H1 (cell line): ENCODE results near the gene RPN2. TPM values are rescaled to one million over a fixed set of nuclear protein-coding genes. Genes with fewer than 3 reads are reported as not detected.

Experiments
- CBX8 ChIP-seq: fragments of 300-800, 300-1000 bp; sonication (generic); IDR thresholded peaks from 2 replicates; pipeline ENCODE4 v1.7.1; 2016; ENCODE audit warnings: low read depth, low read length, borderline replicate concordance
- RAD21 ChIP-seq, 2 experiments: IDR thresholded peaks in 1 of 2; conservative IDR thresholded peaks in 1 of 2; 2 replicates each; pipeline ENCODE4 v1.6.1; 2011; ENCODE audit warnings: low read depth in 2 of 2, low read length in 2 of 2, improper control_type of control experiment in 1 of 2, inconsistent platforms in 1 of 2, mild to moderate bottlenecking in 1 of 2, moderate library complexity in 1 of 2
- RXRA ChIP-seq: IDR thresholded peaks from 2 replicates; pipeline ENCODE4 v1.6.1; 2011; ENCODE audit warnings: low read depth, mild to moderate bottlenecking, low read length, moderate library complexity; ENCODE audit not compliant: insufficient read depth
- SP2 ChIP-seq: IDR thresholded peaks from 2 replicates; pipeline ENCODE4 v1.6.1; 2012; ENCODE audit warnings: mild to moderate bottlenecking, low read length, inconsistent platforms
- SRF ChIP-seq: IDR thresholded peaks from 2 replicates; pipeline ENCODE4 v1.6.1; 2011; ENCODE audit warnings: mild to moderate bottlenecking, low read depth, low read length, moderate library complexity
- polyA plus RNA-seq, 7 experiments: library from polyadenylated mRNA; depleted of rRNA in 3 of 7; stranded (reverse) in 5 of 7; unstranded in 2 of 7; fragments of >200 nt in 5 of 7; fragments of 200-250 nt in 2 of 7; gene quantifications; 1 replicate in 5 of 7; 2 replicates in 1 of 7; 4 replicates in 1 of 7; pipeline versions ENCODE4 v1.2.1 to v1.2.3, GENCODE V29; 2011 to 2013; ENCODE audit warnings: missing spikeins in 2 of 7, mixed read lengths in 2 of 7
- total RNA-seq: library from RNA; stranded (reverse); fragmentation: NEBNext Ultra II Directional; extraction: Animal tissue kit (Norgen Biotek cat#: 25700); gene quantifications from 2 replicates; pipeline ENCODE4 v1.2.1, GENCODE V29; 2021
- TF ChIP-seq, protein P1 (sequence below): IDR thresholded peaks from 2 replicates; pipeline ENCODE4 v1.6.1; 2011; ENCODE audit warnings: low read length, improper control_type of control experiment
- TF ChIP-seq, protein P2 (sequence below): fragments of 300-600 bp; sonication (generic); IDR thresholded peaks from 2 replicates; pipeline ENCODE4 v1.7.1; 2012; ENCODE audit warnings: low read length, moderate library complexity, mild to moderate bottlenecking, inconsistent platforms; ENCODE audit not compliant: insufficient replicate concordance
- TF ChIP-seq, protein P3 (sequence below): IDR thresholded peaks from 2 replicates; pipeline ENCODE4 v1.6.1; 2012; ENCODE audit warnings: inconsistent platforms

The RPN2 gene
- total and polyA plus RNA-seq, 2 of the 8 experiments (the other 6 are each of a cell fraction or from before 2014, with no cell fraction given), result 236 to 379 TPM

DNA sequence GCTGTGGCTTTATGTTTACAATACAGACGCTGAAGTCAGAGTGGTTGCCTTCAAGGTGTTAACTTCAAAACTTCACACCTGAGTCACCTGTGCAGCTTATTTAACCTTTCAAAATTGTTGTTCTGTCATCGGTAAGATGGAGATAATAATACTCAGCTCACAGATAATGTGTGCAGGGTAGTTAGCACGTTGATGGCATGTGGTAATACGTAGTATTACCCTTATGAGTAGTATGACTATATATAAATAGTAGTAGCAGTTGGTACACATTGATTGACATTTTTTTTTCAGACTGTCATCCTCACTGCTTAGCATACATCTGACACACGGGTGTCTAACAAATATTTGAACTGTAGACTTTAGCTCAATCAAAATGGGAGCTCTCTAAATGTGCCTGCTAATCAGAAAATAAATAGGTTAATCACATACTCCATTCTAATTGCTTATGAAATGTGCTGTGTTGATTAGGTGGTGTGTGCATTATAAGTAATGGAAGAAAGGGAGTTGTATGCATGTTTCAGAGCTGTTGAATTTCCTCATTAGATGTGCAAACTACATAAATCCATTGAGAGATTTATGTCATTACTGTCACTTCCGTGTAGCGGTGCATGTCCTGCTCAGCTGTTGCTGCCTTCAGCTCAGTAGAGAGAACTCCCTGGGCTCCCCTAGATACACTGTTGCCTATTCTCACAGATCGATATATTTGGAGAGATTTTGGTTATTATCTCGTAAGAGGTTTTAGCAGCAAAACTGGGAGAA is 11.4 kb downstream of the RPN2 start (continued):
- TF ChIP-seq, protein P1, sequence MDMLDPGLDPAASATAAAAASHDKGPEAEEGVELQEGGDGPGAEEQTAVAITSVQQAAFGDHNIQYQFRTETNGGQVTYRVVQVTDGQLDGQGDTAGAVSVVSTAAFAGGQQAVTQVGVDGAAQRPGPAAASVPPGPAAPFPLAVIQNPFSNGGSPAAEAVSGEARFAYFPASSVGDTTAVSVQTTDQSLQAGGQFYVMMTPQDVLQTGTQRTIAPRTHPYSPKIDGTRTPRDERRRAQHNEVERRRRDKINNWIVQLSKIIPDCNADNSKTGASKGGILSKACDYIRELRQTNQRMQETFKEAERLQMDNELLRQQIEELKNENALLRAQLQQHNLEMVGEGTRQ, result no peak
- no peak for TF ChIP-seq SRF
- no peak for TF ChIP-seq SP2
- TF ChIP-seq, protein P2, sequence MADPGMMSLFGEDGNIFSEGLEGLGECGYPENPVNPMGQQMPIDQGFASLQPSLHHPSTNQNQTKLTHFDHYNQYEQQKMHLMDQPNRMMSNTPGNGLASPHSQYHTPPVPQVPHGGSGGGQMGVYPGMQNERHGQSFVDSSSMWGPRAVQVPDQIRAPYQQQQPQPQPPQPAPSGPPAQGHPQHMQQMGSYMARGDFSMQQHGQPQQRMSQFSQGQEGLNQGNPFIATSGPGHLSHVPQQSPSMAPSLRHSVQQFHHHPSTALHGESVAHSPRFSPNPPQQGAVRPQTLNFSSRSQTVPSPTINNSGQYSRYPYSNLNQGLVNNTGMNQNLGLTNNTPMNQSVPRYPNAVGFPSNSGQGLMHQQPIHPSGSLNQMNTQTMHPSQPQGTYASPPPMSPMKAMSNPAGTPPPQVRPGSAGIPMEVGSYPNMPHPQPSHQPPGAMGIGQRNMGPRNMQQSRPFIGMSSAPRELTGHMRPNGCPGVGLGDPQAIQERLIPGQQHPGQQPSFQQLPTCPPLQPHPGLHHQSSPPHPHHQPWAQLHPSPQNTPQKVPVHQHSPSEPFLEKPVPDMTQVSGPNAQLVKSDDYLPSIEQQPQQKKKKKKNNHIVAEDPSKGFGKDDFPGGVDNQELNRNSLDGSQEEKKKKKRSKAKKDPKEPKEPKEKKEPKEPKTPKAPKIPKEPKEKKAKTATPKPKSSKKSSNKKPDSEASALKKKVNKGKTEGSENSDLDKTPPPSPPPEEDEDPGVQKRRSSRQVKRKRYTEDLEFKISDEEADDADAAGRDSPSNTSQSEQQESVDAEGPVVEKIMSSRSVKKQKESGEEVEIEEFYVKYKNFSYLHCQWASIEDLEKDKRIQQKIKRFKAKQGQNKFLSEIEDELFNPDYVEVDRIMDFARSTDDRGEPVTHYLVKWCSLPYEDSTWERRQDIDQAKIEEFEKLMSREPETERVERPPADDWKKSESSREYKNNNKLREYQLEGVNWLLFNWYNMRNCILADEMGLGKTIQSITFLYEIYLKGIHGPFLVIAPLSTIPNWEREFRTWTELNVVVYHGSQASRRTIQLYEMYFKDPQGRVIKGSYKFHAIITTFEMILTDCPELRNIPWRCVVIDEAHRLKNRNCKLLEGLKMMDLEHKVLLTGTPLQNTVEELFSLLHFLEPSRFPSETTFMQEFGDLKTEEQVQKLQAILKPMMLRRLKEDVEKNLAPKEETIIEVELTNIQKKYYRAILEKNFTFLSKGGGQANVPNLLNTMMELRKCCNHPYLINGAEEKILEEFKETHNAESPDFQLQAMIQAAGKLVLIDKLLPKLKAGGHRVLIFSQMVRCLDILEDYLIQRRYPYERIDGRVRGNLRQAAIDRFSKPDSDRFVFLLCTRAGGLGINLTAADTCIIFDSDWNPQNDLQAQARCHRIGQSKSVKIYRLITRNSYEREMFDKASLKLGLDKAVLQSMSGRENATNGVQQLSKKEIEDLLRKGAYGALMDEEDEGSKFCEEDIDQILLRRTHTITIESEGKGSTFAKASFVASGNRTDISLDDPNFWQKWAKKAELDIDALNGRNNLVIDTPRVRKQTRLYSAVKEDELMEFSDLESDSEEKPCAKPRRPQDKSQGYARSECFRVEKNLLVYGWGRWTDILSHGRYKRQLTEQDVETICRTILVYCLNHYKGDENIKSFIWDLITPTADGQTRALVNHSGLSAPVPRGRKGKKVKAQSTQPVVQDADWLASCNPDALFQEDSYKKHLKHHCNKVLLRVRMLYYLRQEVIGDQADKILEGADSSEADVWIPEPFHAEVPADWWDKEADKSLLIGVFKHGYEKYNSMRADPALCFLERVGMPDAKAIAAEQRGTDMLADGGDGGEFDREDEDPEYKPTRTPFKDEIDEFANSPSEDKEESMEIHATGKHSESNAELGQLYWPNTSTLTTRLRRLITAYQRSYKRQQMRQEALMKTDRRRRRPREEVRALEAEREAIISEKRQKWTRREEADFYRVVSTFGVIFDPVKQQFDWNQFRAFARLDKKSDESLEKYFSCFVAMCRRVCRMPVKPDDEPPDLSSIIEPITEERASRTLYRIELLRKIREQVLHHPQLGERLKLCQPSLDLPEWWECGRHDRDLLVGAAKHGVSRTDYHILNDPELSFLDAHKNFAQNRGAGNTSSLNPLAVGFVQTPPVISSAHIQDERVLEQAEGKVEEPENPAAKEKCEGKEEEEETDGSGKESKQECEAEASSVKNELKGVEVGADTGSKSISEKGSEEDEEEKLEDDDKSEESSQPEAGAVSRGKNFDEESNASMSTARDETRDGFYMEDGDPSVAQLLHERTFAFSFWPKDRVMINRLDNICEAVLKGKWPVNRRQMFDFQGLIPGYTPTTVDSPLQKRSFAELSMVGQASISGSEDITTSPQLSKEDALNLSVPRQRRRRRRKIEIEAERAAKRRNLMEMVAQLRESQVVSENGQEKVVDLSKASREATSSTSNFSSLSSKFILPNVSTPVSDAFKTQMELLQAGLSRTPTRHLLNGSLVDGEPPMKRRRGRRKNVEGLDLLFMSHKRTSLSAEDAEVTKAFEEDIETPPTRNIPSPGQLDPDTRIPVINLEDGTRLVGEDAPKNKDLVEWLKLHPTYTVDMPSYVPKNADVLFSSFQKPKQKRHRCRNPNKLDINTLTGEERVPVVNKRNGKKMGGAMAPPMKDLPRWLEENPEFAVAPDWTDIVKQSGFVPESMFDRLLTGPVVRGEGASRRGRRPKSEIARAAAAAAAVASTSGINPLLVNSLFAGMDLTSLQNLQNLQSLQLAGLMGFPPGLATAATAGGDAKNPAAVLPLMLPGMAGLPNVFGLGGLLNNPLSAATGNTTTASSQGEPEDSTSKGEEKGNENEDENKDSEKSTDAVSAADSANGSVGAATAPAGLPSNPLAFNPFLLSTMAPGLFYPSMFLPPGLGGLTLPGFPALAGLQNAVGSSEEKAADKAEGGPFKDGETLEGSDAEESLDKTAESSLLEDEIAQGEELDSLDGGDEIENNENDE, result no peak
- TF ChIP-seq, protein P3, sequence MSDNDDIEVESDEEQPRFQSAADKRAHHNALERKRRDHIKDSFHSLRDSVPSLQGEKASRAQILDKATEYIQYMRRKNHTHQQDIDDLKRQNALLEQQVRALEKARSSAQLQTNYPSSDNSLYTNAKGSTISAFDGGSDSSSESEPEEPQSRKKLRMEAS, result no peak
- no peak for TF ChIP-seq RAD21 (IDR thresholded peaks at IDR 0.05 in 1 of 2, conservative IDR thresholded peaks at IDR 0.05 in 1 of 2; ENCODE audit: low read depth in 2 of 2, low read length in 2 of 2)
- TF ChIP-seq RXRA, result no peak
- TF ChIP-seq CBX8, result no peak
